H1 (cell line): Measurements from ENCODE around the gene GRIA4. TPM values are rescaled to one million over a fixed set of nuclear protein-coding genes. Genes with fewer than 3 reads are reported as not detected.

Source experiments
- CTCF ChIA-PET: fragments of 300-600 bp; sonication (Branson Sonifier 250); formaldehyde crosslinking; loops from one replicate; lab custom pipeline; 2021; ENCODE audit not compliant: partially characterized antibody; lab: Charles Lee
- POLR2A ChIA-PET: fragments of 300-600 bp; sonication (Branson Sonifier 250); formaldehyde crosslinking; loops from one replicate; lab custom pipeline; 2021; ENCODE audit warnings: inconsistent platforms; ENCODE audit not compliant: partially characterized antibody; lab: Charles Lee
- DNase-seq, 2 experiments: peaks; one replicate each; pipeline versions ENCODE4 v3.0.0 to v3.0.0-alpha.2; 2010 to 2022; ENCODE audit warnings: low spot score in 2 of 2, low read depth in 1 of 2, mixed read lengths in 1 of 2
- FAIRE-seq: peaks from 2 replicates; lab custom pipeline; 2011; peaks lifted over from hg19 to GRCh38; lab: Jason Lieb, UNC
- H2AFZ ChIP-seq: 2 replicates; pipeline ENCODE4 v1.8.1; 2012; ENCODE audit warnings: low read length, inconsistent platforms
- H2AK5ac ChIP-seq: 2 replicates; pipeline ENCODE4 v1.6.1; 2013; ENCODE audit warnings: low read depth, low read length
- H2BK120ac ChIP-seq: replicated peaks from 2 replicates; pipeline ENCODE3; 2013; ENCODE audit warnings: low read depth, low read length, inconsistent platforms
- H2BK12ac ChIP-seq: 2 replicates; pipeline ENCODE4 v1.6.1; 2013; ENCODE audit warnings: low read depth, low read length
- H2BK15ac ChIP-seq: 2 replicates; pipeline ENCODE4 v1.6.1; 2013; ENCODE audit warnings: low read length
- H2BK20ac ChIP-seq: 2 replicates; pipeline ENCODE4 v1.6.1; 2013; ENCODE audit warnings: low read length
- H2BK5ac ChIP-seq: 2 replicates; pipeline ENCODE4 v1.6.1; 2013; ENCODE audit warnings: low read depth, low read length
- H3K14ac ChIP-seq: 2 replicates; pipeline ENCODE4 v1.6.1; 2013; ENCODE audit warnings: inconsistent platforms; ENCODE audit not compliant: insufficient read length
- H3K18ac ChIP-seq: 2 replicates; pipeline ENCODE4 v1.6.1; 2013; ENCODE audit warnings: low read length; ENCODE audit errors: extremely low read depth
- H3K23ac ChIP-seq: 2 replicates; pipeline ENCODE4 v1.6.1; 2013; ENCODE audit warnings: inconsistent platforms; ENCODE audit not compliant: insufficient read length
- H3K23me2 ChIP-seq: 2 replicates; pipeline ENCODE4 v1.6.1; 2013; ENCODE audit warnings: low read depth, low read length
- H3K27ac ChIP-seq: 2 replicates; pipeline ENCODE4 v1.6.1; 2011; ENCODE audit warnings: low read depth, low read length, inconsistent platforms
- H3K27me3 ChIP-seq, 4 experiments: replicated peaks in 1 of 4; 1 replicate in 1 of 4; 2 replicates in 3 of 4; pipeline versions ENCODE4 v1.6.1 to v1.8.1; 2011 to 2013; ENCODE audit warnings: low read length in 3 of 4, mild to moderate bottlenecking in 3 of 4, inconsistent platforms in 2 of 4, mixed read lengths in 2 of 4, moderate library complexity in 1 of 4; ENCODE audit not compliant: control insufficient read depth in 3 of 4, insufficient read depth in 3 of 4; ENCODE audit errors: extremely low read depth in 1 of 4
- H3K36me3 ChIP-seq, 4 experiments: 2 replicates each; pipeline versions ENCODE4 v1.6.1 to v1.8.1; 2011 to 2013; ENCODE audit warnings: mild to moderate bottlenecking in 4 of 4, low read length in 3 of 4, moderate library complexity in 2 of 4, control low read depth in 1 of 4, inconsistent platforms in 1 of 4; ENCODE audit not compliant: insufficient read depth in 4 of 4, control insufficient read depth in 2 of 4
- H3K4ac ChIP-seq: replicated peaks from 2 replicates; pipeline ENCODE3; 2013; ENCODE audit warnings: low read length, low read depth, mixed read lengths, inconsistent platforms; ENCODE audit not compliant: insufficient read length
- H3K4me1 ChIP-seq, 4 experiments: replicated peaks in 1 of 4; 1 replicate in 1 of 4; 2 replicates in 3 of 4; pipeline versions ENCODE4 v1.6.1 to v1.8.1; 2011 to 2013; ENCODE audit warnings: low read length in 3 of 4, inconsistent platforms in 2 of 4, mixed read lengths in 1 of 4; ENCODE audit not compliant: insufficient read depth in 4 of 4, control insufficient read depth in 3 of 4
- H3K4me2 ChIP-seq, 2 experiments: 2 replicates each; pipeline versions ENCODE4 v1.6.1 to v1.8.1; 2011 to 2013; ENCODE audit warnings: low read depth in 2 of 2, low read length in 2 of 2, control low read depth in 1 of 2, inconsistent platforms in 1 of 2, mild to moderate bottlenecking in 1 of 2; ENCODE audit not compliant: insufficient read depth in 1 of 2
- H3K4me3 ChIP-seq, 4 experiments: fragments of 200-600, 300-600 bp in 1 of 4; sonication (generic), shearing (Covaris generic), sonication (Bioruptor Twin) in 1 of 4; 2 replicates each; pipeline versions ENCODE4 v1.5.1 to v1.8.1; 2011 to 2016; ENCODE audit warnings: low read length in 4 of 4, low read depth in 3 of 4, control low read depth in 2 of 4, inconsistent platforms in 2 of 4, mild to moderate bottlenecking in 2 of 4, mixed read lengths in 1 of 4, moderate library complexity in 1 of 4; ENCODE audit not compliant: insufficient read depth in 2 of 4; ENCODE audit errors: extremely low read depth in 1 of 4
- H3K56ac ChIP-seq: replicated peaks from 2 replicates; pipeline ENCODE3; 2013; ENCODE audit warnings: low read depth, mild to moderate bottlenecking, mixed read lengths, low read length, inconsistent platforms; ENCODE audit not compliant: insufficient read length
- H3K79me1 ChIP-seq: 2 replicates; pipeline ENCODE4 v1.6.1; 2013; ENCODE audit warnings: low read depth, low read length, control low read depth
- H3K79me2 ChIP-seq, 2 experiments: 2 replicates each; pipeline versions ENCODE4 v1.6.1 to v1.8.1; 2012 to 2013; ENCODE audit warnings: low read length in 2 of 2, mild to moderate bottlenecking in 2 of 2, inconsistent platforms in 1 of 2; ENCODE audit not compliant: insufficient read depth in 2 of 2, control insufficient read depth in 1 of 2
- H3K9ac ChIP-seq, 4 experiments: replicated peaks in 1 of 4; 1 replicate in 1 of 4; 2 replicates in 3 of 4; pipeline versions ENCODE4 v1.6.1 to v1.8.1; 2011 to 2013; ENCODE audit warnings: low read depth in 3 of 4, low read length in 3 of 4, control low read depth in 2 of 4, mild to moderate bottlenecking in 2 of 4, moderate library complexity in 2 of 4, inconsistent platforms in 1 of 4; ENCODE audit errors: extremely low read depth in 1 of 4
- H3K9me3 ChIP-seq, 2 experiments: 2 replicates each; pipeline versions ENCODE4 v1.6.1 to v1.8.1; 2012 to 2013; ENCODE audit warnings: mild to moderate bottlenecking in 2 of 2, moderate library complexity in 2 of 2, control low read depth in 1 of 2, inconsistent platforms in 1 of 2, low read depth in 1 of 2, low read length in 1 of 2, mixed read lengths in 1 of 2; ENCODE audit not compliant: insufficient read depth in 2 of 2
- H4K20me1 ChIP-seq, 2 experiments: replicated peaks in 1 of 2; 2 replicates each; pipeline versions ENCODE3 to v1.8.1; 2011 to 2013; ENCODE audit warnings: inconsistent platforms in 2 of 2, low read length in 2 of 2, mild to moderate bottlenecking in 1 of 2; ENCODE audit not compliant: insufficient read depth in 2 of 2, control insufficient read depth in 1 of 2
- H4K5ac ChIP-seq: 2 replicates; pipeline ENCODE4 v1.6.1; 2013; ENCODE audit warnings: low read length, low read depth, mixed read lengths, inconsistent platforms; ENCODE audit not compliant: insufficient read length
- H4K8ac ChIP-seq: 2 replicates; pipeline ENCODE4 v1.8.0; 2013; ENCODE audit warnings: mild to moderate bottlenecking, moderate library complexity, low read length, inconsistent platforms; ENCODE audit not compliant: insufficient read depth; ENCODE audit errors: extremely low read depth
- H4K91ac ChIP-seq: replicated peaks from 2 replicates; pipeline ENCODE3; 2013; ENCODE audit warnings: low read length, mixed read lengths, inconsistent platforms; ENCODE audit not compliant: insufficient read length
- CTCF ChIP-seq, 3 experiments: IDR thresholded peaks; 1 replicate in 2 of 3; 2 replicates in 1 of 3; pipeline versions ENCODE4 v1.5.1 to v1.6.1; 2011; ENCODE audit warnings: low read length in 3 of 3, mild to moderate bottlenecking in 3 of 3, inconsistent platforms in 2 of 3, low read depth in 1 of 3, moderate library complexity in 1 of 3; ENCODE audit not compliant: insufficient read depth in 1 of 3; ENCODE audit errors: control extremely low read depth in 1 of 3
- KDM1A ChIP-seq: fragments of 200-600, 300-600 bp; sonication (generic); IDR thresholded peaks from 2 replicates; pipeline ENCODE4 v1.7.1; 2016; ENCODE audit warnings: mild to moderate bottlenecking, low read length, borderline replicate concordance
- WGBS, 2 experiments: shearing (Covaris generic) in 1 of 2; methylation state at CpG; one replicate each; pipeline versions ENCODE4 v1.1.6 to v1.1.7; 2013 to 2015; ENCODE audit warnings: low lambda C conversion rate in 2 of 2, mixed read lengths in 2 of 2, inconsistent platforms in 1 of 2, low coverage in 1 of 2, missing lambda C conversion rate in 1 of 2; ENCODE audit not compliant: insufficient replicate concordance in 2 of 2, insufficient coverage in 1 of 2, insufficient read length in 1 of 2; ENCODE audit errors: extremely low coverage in 1 of 2, missing lambda C conversion rate in 1 of 2; 5-methylcytosine and 5-hydroxymethylcytosine counted together
- polyA plus RNA-seq, 7 experiments: library from polyadenylated mRNA; depleted of rRNA in 3 of 7; stranded (reverse) in 5 of 7; unstranded in 2 of 7; fragments of >200 nt in 5 of 7; fragments of 200-250 nt in 2 of 7; gene quantifications; 1 replicate in 5 of 7; 2 replicates in 1 of 7; 4 replicates in 1 of 7; pipeline versions ENCODE4 v1.2.1 to v1.2.3, GENCODE V29; 2011 to 2013; ENCODE audit warnings: missing spikeins in 2 of 7, mixed read lengths in 2 of 7
- total RNA-seq: library from RNA; stranded (reverse); fragmentation: NEBNext Ultra II Directional; extraction: Animal tissue kit (Norgen Biotek cat#: 25700); gene quantifications from 2 replicates; pipeline ENCODE4 v1.2.1, GENCODE V29; 2021

The GRIA4 gene
- total and polyA plus RNA-seq, 2 of the 8 experiments (the other 6 are each of a cell fraction or from before 2014, with no cell fraction given) = 12.5 to 21.8 TPM

GRCh38 chr11:105639527-105639926, 29.7 kb downstream of the GRIA4 start:
- Histone ChIP-seq H3K27ac (no peak overlapping the region), H3K9ac (no peak overlapping the region), H3K79me2 (no peaks in the 10 kb centered on the region), H3K4me3 (no peak overlapping the region), H3K14ac (no peak overlapping the region), H2AK5ac (no peak overlapping the region), H2BK15ac (no peak overlapping the region), H2BK5ac (no peak overlapping the region), H4K20me1 (no peaks in the 10 kb centered on the region), H3K4me2 (no peak overlapping the region), H3K9me3 (no peaks in the 10 kb centered on the region), H3K4me1 (no peaks in the 10 kb centered on the region), H2AFZ (no peak overlapping the region), H4K8ac (no peak overlapping the region), H3K23ac (no peak overlapping the region), H4K5ac (no peak overlapping the region), H2BK120ac (no peak overlapping the region), H3K23me2 (no peaks in the 10 kb centered on the region), H3K56ac (no peak overlapping the region), H3K79me1 (no peaks in the 10 kb centered on the region), H2BK12ac (no peak overlapping the region), H3K4ac (no peak overlapping the region), H4K91ac (no peak overlapping the region), H3K27me3 (no peaks in the 10 kb centered on the region), H3K36me3 (no peaks in the 10 kb centered on the region), H3K18ac (no peak overlapping the region), H2BK20ac (no peak overlapping the region)
- ChIA-PET POLR2A (no interaction called here), CTCF (no interaction called here)
- FAIRE-seq (no peak), DNase-seq (no peak)
- 89% methylated on average over 1 of the region's 1 CpG; no CpG with 5 or more reads in 1 of the 2 experiments for WGBS, 2 experiments
- TF ChIP-seq CTCF (IDR thresholded peaks at IDR 0.05; ENCODE audit: control extremely low read depth in 1 of 3, insufficient read depth in 1 of 3, low read depth in 1 of 3, low read length in 3 of 3) (no peak), KDM1A (no peak)
